HepG2 (cell line): ENCODE results near the gene MREG.

Experiments used
- GABPA ChIP-seq, 2 experiments: IDR thresholded peaks; 2 replicates each; pipeline ENCODE4 v1.6.1; 2011 to 2016; ENCODE audit warnings: low read depth in 2 of 2, low read length in 1 of 2, missing biosample characterization in 1 of 2, missing genetic modification characterization in 1 of 2
- NCOA1 ChIP-seq: sonication (generic); formaldehyde crosslinking; IDR thresholded peaks from 2 replicates; pipeline ENCODE4 v1.9.0; 2021; ENCODE audit warnings: missing genetic modification reagents
- TOE1 ChIP-seq: sonication (generic); formaldehyde crosslinking; IDR thresholded peaks from 2 replicates; pipeline ENCODE4 v1.4.0; 2020; ENCODE audit warnings: mild to moderate bottlenecking, missing genetic modification reagents
- YY1 ChIP-seq: IDR thresholded peaks from 2 replicates; pipeline ENCODE4 v1.6.1; 2011; ENCODE audit warnings: low read length, low read depth, moderate library complexity, mild to moderate bottlenecking; ENCODE audit not compliant: insufficient read depth, insufficient replicate concordance
- ZFP37 ChIP-seq: sonication (generic); formaldehyde crosslinking; IDR thresholded peaks from 2 replicates; pipeline ENCODE4 v1.4.0; 2020; ENCODE audit warnings: missing genetic modification reagents, borderline replicate concordance
- ZNF350 ChIP-seq: sonication (generic); formaldehyde crosslinking; IDR thresholded peaks from 2 replicates; pipeline ENCODE4 v1.4.0; 2020; ENCODE audit warnings: mild to moderate bottlenecking, low read depth, missing genetic modification reagents, borderline replicate concordance
- ZNF562 ChIP-seq: sonication (generic); formaldehyde crosslinking; IDR thresholded peaks from 2 replicates; pipeline ENCODE4 v1.8.0; 2022; ENCODE audit warnings: missing genetic modification reagents, borderline replicate concordance
- TF ChIP-seq, protein P1 (sequence below): sonication (generic); formaldehyde crosslinking; IDR thresholded peaks from 2 replicates; pipeline ENCODE4 v1.9.0; 2022; ENCODE audit warnings: missing genetic modification reagents, mild to moderate bottlenecking, borderline replicate concordance
- TF ChIP-seq, protein P2 (sequence below): IDR thresholded peaks from 2 replicates; pipeline ENCODE4 v1.6.1; 2016; ENCODE audit warnings: low read depth, borderline replicate concordance
- TF ChIP-seq, protein P3 (sequence below): sonication (generic); formaldehyde crosslinking; IDR thresholded peaks from 2 replicates; pipeline ENCODE4 v1.5.0; 2020; ENCODE audit warnings: mild to moderate bottlenecking, missing genetic modification reagents, moderate library complexity

DNA sequence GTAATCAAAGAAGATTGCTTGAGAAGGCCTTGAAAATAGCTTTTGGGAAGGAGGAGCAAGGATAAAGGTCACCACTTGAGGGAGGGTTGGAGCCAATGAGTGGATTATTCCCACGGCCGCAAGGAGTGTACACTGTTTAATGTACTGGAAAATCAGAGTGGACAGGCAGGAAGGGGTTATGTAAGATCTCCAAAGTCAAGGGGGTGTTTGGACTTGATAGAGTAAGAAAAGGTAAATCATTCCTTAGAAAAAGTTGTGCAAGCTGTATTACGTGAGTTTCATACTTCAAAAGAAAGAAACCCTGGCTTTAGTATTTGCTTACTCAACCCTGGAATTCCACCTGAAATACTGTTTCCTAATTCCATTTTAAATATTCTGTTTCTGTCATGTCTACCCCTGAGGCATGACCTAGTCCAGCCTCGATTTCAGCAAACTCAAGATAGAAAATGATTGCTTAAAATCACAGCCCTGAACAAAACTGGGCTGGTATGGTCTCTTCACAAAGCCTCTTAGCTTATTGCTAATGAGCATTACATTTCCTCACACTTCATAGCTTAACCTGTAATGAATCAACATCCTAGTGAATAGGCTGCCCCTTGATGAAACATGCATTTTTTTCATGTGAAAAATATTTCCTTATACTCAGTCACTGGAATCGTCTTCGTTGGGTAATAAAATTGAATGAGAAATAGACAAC, 1.1 kb downstream of the MREG start:
- TF ChIP-seq ZFP37 (CRISPR knock-in tag) (0 out of 2 replicates have a peak, but pooled peaks have one; percentile 53), ZNF562 (CRISPR knock-in tag) (no peak), ZNF350 (no peak), TOE1 (CRISPR knock-in tag) (no peak), NCOA1 (CRISPR knock-in tag) (no peak), GABPA (IDR thresholded peaks at IDR 0.05; ENCODE audit: low read depth, low read length) (no peak), GABPA (CRISPR knock-in tag; IDR thresholded peaks at IDR 0.05; ENCODE audit: low read depth) (no peak), YY1 (no peak)
- TF ChIP-seq, protein P1, sequence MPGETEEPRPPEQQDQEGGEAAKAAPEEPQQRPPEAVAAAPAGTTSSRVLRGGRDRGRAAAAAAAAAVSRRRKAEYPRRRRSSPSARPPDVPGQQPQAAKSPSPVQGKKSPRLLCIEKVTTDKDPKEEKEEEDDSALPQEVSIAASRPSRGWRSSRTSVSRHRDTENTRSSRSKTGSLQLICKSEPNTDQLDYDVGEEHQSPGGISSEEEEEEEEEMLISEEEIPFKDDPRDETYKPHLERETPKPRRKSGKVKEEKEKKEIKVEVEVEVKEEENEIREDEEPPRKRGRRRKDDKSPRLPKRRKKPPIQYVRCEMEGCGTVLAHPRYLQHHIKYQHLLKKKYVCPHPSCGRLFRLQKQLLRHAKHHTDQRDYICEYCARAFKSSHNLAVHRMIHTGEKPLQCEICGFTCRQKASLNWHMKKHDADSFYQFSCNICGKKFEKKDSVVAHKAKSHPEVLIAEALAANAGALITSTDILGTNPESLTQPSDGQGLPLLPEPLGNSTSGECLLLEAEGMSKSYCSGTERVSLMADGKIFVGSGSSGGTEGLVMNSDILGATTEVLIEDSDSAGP (CRISPR knock-in tag), result no peak
- TF ChIP-seq, protein P2, sequence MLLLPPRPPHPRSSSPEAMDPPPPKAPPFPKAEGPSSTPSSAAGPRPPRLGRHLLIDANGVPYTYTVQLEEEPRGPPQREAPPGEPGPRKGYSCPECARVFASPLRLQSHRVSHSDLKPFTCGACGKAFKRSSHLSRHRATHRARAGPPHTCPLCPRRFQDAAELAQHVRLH (CRISPR knock-in tag), result no peak
- TF ChIP-seq, protein P3, sequence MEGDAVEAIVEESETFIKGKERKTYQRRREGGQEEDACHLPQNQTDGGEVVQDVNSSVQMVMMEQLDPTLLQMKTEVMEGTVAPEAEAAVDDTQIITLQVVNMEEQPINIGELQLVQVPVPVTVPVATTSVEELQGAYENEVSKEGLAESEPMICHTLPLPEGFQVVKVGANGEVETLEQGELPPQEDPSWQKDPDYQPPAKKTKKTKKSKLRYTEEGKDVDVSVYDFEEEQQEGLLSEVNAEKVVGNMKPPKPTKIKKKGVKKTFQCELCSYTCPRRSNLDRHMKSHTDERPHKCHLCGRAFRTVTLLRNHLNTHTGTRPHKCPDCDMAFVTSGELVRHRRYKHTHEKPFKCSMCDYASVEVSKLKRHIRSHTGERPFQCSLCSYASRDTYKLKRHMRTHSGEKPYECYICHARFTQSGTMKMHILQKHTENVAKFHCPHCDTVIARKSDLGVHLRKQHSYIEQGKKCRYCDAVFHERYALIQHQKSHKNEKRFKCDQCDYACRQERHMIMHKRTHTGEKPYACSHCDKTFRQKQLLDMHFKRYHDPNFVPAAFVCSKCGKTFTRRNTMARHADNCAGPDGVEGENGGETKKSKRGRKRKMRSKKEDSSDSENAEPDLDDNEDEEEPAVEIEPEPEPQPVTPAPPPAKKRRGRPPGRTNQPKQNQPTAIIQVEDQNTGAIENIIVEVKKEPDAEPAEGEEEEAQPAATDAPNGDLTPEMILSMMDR, result 0 out of 2 replicates have a peak, but pooled peaks have one; percentile 12
